ENCODE data around the gene HDAC7. TPM values are rescaled to one million over a fixed set of nuclear protein-coding genes. Genes with fewer than 3 reads are reported as not detected.

Gene HDAC7
- total RNA-seq, 1 donor from 2014 or later = 76.0 TPM

DNA sequence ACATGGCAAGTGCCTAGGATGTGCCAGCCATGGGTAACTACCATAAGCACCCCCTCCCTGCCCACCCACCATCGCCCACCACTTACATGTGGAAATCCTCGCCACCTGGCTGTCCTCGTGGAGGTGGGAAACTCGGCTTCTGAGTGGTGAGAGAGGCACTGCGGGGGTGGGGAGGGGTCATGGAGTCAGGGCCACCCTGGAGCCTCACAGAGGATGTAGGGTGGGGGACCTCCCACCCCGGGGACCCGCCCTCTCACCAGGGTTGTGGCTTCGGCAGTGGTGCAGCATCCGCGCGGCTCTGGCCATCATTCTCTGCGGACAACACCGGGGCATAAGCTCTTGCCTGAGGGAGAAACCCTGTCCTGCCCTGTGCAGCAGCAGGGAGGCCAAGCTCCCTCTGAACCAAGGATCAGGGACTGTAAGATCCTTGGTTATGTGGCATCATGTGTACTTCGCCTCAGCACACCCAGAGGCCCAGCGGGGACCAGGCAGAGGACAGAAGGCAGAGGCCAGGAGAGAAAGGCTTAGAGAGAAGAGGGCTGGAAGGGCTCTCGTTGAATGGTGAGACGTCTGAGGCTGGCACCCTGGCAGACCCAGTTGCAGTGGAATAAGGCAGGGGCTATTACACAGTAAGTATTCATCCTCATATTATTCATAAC is 81.6 kb downstream of the HDAC7 start:
- H3K9me3 Mint-ChIP-seq = no peaks in the 10 kb centered on the region
- TF ChIP-seq CTCF (conservative IDR thresholded peaks at IDR 0.05) = no peak
- H3K27ac Mint-ChIP-seq (ENCODE audit: unreplicated experiment) = no peak overlapping the region
- no peaks in the 10 kb centered on the region for H3K27me3 Mint-ChIP-seq (ENCODE audit: low read depth)
- H3K4me1 Mint-ChIP-seq = peaks cover 21% of the 10 kb centered on the region
- DNase-seq (ENCODE audit: low read depth, low spot score) = no peak
- H3K36me3 Mint-ChIP-seq (ENCODE audit: low read depth) = no peaks in the 10 kb centered on the region
- H3K4me3 Mint-ChIP-seq = no peak overlapping the region

DNA sequence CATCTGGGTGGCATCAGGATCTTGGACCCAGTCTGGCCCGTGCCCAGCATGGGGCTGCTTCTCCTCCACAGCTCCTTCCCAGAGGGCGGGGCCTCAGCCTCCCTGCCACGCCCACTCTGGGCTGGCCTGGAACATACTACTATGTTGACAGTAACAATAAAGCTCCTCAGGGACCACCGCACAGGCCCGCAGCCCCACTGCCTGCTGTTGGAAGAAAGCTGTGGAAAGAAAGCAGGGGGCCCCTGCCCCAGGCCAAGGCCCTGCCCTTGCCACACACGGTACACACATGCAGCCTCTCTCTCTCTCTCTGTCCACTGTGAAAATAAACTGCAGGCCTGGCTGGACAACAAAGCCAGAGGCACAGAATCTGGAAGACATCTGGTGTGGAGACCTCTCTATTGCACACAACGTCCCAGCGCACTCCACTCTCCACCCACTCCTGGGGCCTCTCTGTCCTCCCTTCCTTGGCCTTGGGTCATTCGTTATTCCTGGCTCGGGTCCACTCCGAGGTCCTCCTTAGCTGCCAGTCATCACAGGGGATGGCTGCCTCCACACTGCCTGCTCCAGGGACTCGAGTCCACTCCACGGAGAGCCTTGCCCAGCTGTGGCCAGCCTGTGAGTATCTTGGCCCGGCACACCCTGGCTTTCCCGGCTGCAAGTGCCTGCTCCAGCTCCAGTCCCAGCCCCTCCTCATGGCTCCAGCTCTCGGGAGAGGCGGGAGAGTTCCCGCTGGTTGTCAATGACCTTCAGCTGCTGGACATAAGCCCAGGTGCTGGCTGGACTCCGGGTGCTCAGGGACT is 82.6 kb downstream of the HDAC7 start:
- H3K4me1 Mint-ChIP-seq = peaks cover 21% of the 10 kb centered on the region
- H3K36me3 Mint-ChIP-seq (ENCODE audit: low read depth) = no peaks in the 10 kb centered on the region
- no peak overlapping the region for H3K4me3 Mint-ChIP-seq
- H3K9me3 Mint-ChIP-seq = no peaks in the 10 kb centered on the region
- no peaks in the 10 kb centered on the region for H3K27me3 Mint-ChIP-seq (ENCODE audit: low read depth)
- peak overlapping the region; percentile 97 for H3K27ac Mint-ChIP-seq (ENCODE audit: unreplicated experiment)
- no peak for DNase-seq (ENCODE audit: low read depth, low spot score)
- TF ChIP-seq CTCF (conservative IDR thresholded peaks at IDR 0.05) = no peak

DNA sequence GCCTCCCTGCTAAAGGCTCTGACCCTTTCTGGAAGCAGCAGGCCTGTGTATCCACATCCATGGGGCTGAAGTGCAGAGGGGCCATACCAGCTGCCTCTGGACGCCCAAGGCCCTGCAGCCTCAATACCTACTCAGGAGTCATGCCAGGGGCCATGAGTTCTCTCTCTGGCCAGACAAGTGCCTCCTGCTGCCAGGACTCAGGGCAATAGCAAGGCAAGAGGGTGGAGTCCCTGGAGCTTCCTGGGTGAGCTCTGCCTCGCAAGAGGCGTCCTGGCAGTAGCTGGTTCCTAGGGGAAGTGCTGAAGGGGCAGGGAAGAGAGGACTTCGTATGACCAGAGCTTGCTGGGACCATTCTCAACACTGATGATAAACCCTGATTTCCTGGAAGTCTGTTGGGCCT is 83.5 kb downstream of the HDAC7 start:
- Mint-ChIP-seq H3K36me3 (ENCODE audit: low read depth) (no peaks in the 10 kb centered on the region), H3K9me3 (no peaks in the 10 kb centered on the region), H3K4me1 (peaks cover 21% of the 10 kb centered on the region), H3K27me3 (ENCODE audit: low read depth) (no peaks in the 10 kb centered on the region), H3K4me3 (no peak overlapping the region), H3K27ac (ENCODE audit: unreplicated experiment) (no peak overlapping the region)
- no peak for DNase-seq (ENCODE audit: low read depth, low spot score)
- no peak for TF ChIP-seq CTCF (conservative IDR thresholded peaks at IDR 0.05)

GRCh38 chr12:47735649-47736048 is 84.1 kb downstream of the HDAC7 start:
- Mint-ChIP-seq H3K9me3 (no peaks in the 10 kb centered on the region), H3K27ac (ENCODE audit: unreplicated experiment) (peak overlapping the region; percentile 67), H3K36me3 (ENCODE audit: low read depth) (no peaks in the 10 kb centered on the region), H3K4me3 (no peak overlapping the region), H3K4me1 (peaks cover 21% of the 10 kb centered on the region), H3K27me3 (ENCODE audit: low read depth) (no peaks in the 10 kb centered on the region)
- no peak for TF ChIP-seq CTCF (conservative IDR thresholded peaks at IDR 0.05)
- no peak for DNase-seq (ENCODE audit: low read depth, low spot score)

DNA sequence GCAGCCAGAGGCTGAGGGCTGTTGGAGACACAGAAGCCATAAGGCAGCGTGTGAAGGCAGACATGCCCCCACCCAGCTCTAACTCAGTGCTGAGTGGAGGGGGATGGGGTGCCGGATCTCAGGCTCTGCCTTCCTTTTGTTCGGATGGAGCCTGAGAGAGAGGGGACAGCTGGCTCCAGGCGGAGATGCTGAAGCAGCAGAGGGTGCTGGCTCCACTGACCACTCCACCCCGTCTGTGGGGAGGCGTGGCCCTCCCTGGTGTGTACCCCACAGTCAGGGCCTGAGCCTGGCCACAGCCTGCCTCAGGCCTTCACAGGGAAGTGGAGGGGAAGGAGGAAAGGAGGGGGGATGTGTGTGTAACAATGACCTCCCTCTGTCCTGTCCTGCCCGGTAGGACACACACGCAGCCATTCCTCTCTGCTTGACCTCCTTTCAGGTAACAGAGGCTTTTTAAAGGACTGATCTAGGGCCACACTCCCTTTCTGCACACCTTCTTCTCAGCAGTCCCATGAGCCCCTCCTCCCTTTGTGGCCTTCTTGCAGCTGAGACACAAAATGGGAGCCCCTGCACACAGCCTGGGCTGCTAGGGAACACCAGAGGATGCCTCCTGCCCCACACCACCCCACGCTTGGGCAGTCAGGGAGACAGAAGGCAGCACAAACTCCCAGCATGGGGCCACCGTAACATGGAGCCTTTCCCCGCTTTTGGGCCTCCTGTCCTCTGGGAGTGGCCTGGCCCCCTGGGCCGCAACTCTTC is 84.8 kb downstream of the HDAC7 start:
- no peak overlapping the region for H3K4me3 Mint-ChIP-seq

More for the DNA sequence above, 84.8 kb downstream of the HDAC7 start:
- no peak for DNase-seq (ENCODE audit: low read depth, low spot score)
- Mint-ChIP-seq H3K27me3 (ENCODE audit: low read depth) (no peaks in the 10 kb centered on the region), H3K36me3 (ENCODE audit: low read depth) (no peaks in the 10 kb centered on the region), H3K9me3 (no peaks in the 10 kb centered on the region), H3K4me1 (peaks cover 26% of the 10 kb centered on the region), H3K27ac (ENCODE audit: unreplicated experiment) (peak overlapping the region; percentile 70)
- no peak for TF ChIP-seq CTCF (conservative IDR thresholded peaks at IDR 0.05)
